HTERT RPE-1 (cell line): Measurements from ENCODE around the gene NTNG1.
"Not testable (repeated sequence)": the region's sequence is repeated elsewhere in the genome, so short reads cannot be mapped to it uniquely, and the experiment has no call there.

Experiments
- in situ Hi-C: fragments of 300-500 bp; cut with MboI; formaldehyde crosslinking; loops from 4 replicates; pipeline ENCODE4 v1.14.3; 2020; ENCODE audit warnings: low sequenced_read_pairs

The NTNG1 gene

DNA sequence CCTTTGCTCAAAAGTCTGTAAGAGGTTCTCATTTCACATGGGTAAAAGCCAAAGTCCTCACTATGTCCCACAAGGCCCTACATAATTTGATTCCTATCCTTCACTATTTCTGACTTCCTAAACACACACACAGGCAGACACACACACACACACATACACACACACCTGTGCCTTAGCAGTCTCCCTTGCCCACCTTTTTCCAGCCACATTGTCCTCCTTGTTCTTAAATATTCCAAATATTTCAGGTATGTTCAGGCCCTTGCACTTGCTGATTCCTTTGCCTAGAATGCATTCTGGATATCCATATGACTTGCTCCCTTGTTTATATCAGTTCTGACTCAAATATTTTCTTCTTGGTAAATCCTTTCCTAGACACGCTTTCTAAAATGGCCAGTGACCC, 54.6 kb downstream of the NTNG1 start:
- in situ Hi-C loops, result no loop called here

DNA sequence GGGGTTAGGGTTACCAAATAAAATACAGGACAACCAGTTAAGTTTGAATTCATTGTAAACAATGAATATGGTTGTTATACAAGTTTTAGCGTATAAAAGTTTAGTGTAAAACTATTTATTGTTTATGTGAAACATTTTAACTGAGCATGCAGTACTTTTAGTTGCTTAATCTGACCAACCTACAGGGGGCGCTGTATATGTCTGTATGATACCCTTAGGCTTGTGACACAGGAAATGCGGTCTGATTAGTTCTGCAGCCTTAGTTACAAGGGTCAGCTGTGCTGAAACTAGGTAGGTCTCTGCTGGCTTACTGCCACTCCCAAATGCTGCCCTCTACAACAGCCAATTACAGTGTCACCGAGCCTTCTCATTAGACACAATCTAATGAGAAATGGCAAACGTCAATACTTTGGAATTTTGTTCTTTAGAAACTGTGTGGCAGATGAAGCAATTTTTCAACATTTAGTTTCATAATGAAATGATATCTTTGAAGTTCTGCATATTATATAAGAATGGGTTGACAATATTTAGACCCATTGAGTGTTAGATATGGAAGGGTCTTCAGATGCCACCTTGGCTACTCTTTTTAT, 56.2 kb downstream of the NTNG1 start:
- in situ Hi-C loops, result no loop called here

DNA sequence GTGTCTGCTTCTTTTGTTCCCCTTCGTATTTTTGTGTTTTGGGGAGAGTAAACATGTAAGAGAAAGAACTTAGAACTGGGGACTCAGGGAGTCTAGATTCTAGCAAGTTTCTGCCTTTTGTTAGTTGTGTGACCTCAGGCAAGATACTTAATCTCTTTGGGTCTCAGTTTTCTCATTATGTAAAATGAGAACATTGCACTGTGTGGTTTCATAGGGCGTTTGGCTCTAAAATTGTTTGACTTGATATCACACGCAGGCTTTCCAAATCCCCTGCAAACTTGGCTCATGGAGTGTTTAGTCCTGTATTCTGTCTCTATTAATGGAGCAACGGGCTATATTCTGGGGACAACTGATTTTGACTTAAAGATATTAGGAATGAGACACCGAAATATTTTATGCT, 57.7 kb downstream of the NTNG1 start:
- in situ Hi-C loops, result no loop called here

DNA sequence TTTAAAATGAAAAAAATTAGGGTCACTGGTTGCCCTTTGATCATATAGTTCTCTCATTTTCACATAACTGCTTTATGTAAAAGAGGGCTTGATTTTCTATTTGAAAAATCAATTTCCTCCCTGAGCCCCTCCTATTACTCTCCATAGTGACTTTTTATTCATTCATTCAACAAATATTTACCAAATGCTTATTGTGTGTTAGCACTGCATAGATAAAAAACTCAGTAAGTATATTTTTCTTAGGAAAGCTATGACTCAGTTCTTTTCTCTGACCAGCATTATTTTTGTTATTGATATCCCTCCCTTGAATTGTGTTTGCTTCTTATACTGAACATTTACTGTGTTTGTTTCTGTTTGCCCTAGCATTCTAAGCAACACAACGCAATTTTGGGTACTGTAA, 59.8 kb downstream of the NTNG1 start:
- in situ Hi-C loops, result no loop called here

DNA sequence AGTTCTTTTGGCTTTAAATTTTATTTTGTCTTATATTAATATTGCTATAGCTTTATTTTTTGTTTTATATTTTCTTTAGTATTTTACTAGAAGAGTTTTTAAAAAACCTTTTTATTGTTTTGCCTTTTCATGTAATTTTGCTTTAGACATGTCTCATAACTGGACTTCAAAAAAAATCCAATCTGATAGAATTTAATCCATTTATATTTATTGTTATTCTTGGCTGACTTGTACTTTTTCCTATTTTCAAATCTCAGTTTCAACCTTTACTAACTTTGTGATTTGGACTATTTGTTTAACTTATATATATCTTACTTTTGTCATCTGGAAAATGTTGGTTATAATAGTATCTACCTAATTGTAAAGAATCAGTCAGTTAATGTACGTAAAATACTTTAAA, 61.2 kb downstream of the NTNG1 start:
- in situ Hi-C loops, result no loop called here

DNA sequence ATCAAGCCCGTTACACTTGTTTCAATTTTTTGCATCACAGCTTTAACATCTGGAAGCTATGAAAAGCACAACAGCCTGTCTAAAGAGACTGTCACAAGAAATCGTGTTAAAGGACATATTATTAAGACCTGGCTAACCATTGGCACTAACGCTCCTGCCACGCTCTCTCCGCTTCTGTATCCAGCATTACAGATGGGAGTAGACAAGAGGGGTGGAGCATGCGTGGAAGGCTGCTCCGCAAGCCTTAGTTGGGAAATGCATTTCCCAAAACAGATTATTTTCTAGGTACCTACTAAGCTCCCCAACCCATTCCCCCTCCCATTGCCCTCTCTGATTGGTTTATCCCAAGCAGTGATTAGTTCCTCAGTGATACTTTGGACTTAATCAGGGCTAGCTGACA, 72.4 kb downstream of the NTNG1 start:
- in situ Hi-C loops, result no loop called here

DNA sequence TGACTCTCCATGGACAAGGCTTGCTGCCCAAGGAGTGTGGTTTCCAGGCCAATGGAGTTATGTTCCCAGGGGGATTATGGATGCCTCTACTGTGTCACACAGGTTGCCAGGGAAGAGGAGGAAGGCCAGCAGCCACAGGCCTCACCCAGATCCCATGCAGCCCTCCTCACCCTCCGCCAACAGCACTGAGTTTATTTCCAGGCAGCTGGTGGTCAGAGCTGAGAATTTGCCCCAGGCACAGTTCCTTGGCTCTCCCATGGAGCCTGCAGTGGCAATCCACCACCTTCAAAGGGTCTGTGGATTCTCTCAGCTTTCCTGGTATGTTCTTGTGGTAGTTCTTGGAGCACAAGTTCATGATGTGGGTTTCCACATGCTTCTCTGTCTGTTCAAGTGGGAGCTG, 79.2 kb downstream of the NTNG1 start:
- in situ Hi-C loops, result no loop called here

DNA sequence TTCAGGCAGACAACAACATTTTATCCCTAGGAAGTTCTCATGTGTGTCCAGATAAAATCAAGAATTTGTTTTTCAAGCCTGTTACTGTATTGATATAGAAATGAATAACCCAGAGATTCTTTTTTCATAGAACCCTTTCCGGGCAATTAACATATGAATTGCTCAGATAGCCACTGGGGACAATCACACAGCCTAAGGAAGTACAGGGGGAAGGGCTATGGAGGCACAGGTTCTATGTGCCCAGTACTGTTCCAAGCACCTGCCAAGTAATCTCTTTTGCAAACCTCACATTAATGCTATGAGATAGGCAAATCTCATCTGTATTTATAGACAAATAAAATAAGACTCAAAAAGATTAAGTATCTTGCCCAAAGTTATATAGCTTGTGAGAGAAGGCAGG, 84.9 kb downstream of the NTNG1 start:
- in situ Hi-C loops, result no loop called here

DNA sequence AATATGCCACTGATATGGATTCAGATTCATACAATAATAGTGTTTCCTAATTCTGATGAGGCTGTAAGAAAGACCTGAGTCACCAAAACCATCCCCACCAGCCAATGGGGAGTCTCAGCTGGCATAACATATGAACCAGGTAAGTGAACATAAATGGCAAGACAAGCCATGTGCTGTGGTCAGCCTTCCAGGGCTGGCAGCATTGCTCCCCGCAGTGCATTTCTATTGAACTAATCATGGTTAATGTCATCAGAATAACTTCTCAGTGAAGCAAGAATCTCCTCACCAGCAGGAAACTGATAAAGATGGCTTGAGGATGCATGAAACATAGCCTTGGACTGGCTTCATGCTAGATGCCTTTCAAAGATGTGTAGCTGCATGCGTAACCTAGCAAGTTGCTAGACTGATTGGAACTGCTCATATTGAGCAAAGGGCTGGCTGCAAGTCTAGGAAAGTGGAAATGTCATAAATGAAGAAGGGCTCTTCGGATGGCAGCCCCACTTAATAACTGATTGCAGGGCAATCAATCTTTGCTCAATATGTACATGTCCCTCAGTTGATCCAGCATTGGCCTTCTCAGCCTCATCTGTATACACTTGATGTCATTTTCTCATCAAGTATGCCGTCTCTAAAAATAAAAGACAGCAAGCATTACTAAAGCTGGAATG, 88.0 kb downstream of the NTNG1 start:
- in situ Hi-C loops, result no loop called here

DNA sequence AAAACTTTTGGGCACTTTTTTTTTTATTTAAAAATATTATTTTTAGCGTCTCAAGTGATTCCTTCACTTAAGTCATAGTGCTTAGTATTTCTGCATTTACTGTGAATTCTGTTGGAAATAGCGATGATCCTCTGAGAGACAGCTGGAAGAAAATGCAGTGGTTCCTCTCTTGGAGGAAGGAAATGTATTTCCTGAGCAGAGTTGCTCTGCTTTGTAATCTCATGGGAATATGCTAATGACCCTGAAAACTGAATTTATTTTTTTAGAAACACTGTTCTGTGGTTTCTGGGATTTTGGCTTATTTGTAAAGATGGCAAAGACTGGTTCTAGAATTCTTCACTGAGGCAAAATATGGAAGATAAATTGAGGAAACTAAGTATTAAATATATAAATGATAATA, 88.9 kb downstream of the NTNG1 start:
- in situ Hi-C loops, result no loop called here

DNA sequence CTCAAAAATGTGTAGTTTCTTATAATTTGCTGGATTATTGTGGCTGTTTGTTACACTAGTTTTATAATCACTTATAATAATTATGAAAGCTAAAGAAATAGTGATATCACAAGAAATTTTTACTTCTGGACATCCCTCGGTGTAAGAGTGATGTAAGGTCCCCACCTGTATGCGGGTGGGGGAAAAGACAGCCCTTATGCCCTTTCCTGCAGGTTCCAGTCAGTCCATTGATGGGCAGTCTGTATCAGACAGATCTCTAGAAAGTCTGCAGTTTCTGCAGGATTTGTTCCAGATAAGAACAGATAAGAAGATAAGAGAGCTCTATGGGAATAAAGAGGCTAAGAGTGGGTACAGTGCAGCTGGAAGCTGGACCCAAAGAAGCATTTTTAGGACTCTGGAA, 89.3 kb downstream of the NTNG1 start:
- in situ Hi-C loops, result no loop called here

DNA sequence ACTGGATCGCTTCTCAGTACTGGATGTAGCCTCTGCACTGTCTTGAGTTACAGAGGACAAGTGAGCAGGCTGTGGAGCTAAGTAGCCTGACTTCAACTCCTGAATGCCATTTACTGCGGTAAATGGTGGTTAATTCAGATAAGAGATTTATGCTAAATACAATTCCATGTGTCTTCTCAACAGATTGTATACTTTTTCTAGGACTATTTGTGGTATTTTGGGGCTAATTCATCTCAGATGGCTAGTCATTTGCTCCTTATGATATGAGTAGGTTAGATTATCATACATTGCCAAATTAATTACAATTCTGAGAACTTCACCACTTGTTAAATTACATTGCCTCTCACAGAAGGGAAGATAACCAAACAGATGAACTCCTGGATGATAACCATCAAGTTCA, 90.5 kb downstream of the NTNG1 start:
- in situ Hi-C loops, result no loop called here

DNA sequence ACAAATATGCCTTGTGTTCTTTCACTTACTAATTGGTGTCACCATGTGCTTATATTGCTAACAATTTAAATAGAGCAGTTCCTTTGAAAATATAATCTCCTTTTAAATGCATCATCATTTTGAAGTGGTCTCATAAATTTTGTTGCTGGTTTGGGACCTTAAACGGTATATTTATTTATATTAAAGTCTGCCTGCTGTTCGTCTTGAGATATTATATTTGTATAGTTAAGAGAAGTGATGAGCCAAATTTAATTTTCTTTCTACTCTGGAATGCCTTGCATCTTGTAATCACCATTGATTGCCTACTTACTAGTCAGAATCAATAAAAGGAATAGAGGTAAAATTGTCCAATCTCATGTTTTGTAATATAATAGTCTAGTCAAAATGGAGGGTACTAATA, 91.6 kb downstream of the NTNG1 start:
- in situ Hi-C loops, result no loop called here

DNA sequence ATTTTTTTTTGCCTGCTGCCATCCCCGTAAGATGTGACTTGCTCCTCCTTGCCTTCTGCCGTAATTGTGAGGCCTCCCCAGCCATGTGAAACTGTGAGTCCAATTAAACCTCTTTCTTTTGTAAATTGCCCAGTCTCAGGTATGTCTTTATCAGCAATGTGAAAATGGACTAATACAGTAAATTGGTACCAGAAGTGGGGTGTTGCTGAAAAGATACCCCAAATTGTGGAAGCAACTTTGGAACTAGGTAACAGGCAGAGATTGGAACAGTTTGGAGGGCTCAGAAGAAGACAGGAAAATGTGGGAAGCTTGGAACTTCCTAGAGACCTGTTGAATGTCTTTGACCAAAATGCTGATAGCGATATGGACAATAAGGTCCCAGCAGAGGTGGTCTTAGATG, 95.9 kb downstream of the NTNG1 start:
- in situ Hi-C loops, result not testable (repeated sequence)

DNA sequence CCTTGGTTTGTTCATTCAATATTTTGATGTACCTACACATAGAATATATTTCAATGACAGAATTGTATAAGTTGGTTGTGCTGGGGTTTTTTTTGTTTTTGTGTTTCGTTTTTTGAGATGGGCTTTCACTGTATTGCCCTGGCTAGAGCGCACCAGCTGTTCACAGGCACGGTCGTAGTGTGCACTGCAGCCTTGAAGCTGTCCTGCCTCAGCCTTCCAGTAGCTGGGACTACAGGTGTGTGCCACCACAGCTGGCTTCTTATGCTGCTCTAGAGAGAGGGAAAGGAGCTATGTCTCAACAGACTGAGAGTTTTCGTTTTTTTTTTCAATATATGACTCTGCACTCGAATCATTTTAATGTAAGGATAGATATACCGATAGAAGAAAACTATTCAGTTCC, 102.6 kb downstream of the NTNG1 start:
- in situ Hi-C loops, result no loop called here

DNA sequence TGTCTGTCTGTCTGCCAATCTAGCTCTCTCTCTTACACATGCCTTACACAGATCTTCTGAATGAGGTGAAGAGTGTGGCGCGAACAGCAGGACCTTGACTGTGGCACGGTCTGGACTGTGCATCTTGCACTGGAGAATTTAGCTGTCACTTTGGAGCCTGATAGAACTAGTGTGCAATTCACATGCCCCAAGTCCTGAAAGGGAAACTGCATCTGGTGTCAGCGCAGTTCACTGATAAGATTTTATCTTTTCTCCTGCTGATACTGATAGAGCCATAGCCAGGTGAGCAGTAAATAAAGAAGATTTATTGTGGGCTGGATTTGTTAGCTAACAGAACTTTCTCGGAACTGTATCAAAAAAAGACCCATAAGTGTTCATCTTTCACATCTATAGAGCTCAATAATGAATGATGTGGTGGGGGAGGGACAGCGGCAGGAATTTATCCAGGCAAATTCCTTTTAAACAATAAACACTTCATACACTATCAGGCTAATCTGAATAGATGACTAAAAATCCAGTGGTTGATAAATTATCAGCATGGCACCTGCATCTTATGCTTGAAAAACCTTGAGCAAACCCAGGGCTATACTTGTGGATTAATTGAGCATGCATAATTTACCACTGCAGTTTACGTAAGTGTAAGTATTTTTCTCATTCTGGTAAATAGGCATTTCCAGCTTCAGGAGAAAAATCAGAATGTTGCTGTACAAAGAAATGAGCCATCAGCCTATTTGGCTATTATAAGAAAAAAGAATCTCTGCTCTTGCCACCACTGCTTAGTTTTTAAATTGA, 104.1 kb downstream of the NTNG1 start:
- in situ Hi-C loops, result no loop called here

DNA sequence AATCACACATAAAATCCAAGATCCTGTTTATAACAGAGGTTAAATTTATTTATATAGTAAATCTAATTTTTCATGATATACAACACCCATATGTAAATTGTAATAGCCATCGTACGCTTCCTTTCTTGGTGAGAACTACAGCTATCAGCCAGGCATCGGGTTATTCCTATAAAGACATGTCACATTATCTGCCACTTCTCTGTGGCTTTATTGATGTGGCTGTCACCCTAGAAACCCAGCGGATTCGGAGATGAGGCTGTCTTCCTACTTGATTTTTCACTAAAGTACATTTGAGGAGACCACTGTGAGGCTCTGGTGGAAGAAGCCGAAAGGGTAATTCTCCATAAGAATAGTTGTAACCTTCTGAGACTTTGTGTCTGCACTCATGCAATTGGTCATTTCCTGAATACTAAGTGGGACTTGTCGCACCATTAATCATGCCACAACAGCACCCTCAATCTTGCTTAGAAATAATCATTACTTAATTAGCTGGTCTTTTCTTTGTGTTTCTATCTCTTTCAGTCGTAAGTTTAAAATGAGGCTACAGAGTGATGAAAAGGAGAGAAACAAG, 106.0 kb downstream of the NTNG1 start:
- in situ Hi-C loops, result no loop called here

DNA sequence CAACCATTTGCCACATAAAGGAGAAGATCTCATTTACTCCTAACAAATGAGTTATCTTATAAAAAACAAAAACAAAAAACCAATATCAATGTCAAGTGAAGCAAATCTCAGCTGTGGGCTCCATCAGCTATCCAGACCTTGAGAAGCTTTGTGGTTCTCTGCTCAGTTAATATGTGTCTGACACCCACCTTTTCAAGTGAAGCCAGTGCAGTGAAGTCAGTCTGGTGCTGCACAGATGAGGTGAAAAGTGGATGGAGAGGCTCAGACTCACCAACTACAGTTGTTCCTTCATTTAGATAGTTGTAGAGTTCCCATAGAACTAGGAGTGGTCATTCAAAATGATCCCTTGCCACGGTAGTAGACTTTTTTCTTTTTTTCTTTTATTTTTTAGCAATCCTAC, 106.8 kb downstream of the NTNG1 start:
- in situ Hi-C loops, result no loop called here

DNA sequence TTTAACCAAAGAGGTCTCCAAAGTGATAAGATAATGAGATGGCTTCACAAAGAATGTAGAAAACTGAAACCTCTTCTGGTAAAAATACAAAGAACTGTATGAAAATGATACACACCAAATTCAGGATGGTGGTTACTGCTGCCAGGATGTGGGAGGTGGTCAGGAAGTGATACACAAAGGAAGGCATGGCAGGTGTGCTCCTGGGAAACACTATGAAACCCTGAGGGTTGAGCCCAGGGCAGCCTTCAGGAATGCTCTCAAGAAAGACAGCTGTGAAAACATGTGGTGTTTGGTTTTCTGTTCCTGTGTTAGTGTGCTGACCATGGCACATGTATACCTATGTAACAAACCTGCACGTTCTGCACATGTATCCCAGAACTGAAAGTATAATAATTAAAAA, 109.3 kb downstream of the NTNG1 start:
- in situ Hi-C loops, result no loop called here

DNA sequence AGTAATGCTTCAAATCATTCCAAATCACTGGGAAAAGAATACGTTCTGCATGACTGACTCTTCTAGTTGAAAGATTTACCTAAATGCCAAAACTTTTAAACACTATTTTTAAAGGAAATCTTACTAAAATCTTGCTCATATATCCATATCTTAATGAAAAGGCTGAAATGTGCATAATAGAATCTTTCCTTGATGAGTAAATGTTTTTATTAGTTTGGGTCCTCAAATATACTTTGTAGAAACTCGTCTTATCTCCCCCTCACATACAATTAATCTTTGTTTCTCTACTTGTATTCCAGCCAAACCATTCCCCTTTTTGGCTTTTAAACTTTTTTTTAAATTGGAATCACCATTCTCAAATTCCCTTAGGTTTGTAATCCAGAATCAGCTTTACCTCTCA, 110.2 kb downstream of the NTNG1 start:
- in situ Hi-C loops, result no loop called here

DNA sequence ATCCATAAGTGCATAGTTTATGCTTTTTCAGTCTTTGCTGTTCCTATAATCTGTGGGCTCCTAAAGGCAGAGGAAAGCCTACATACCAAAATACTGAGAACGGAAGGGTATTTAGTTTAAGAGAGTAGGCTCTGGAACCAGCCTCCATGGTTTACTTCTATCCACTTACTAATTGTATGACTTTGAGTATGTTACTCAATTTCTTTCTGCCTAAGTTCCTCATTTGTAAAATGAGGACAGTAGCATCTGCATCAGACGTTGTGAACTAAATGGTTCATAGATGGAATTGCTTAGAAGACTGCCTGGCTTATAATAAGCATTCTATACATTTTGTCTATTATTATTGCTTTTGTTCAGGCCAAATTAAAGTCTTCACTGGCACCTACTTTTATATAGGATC, 111.0 kb downstream of the NTNG1 start:
- in situ Hi-C loops, result no loop called here

DNA sequence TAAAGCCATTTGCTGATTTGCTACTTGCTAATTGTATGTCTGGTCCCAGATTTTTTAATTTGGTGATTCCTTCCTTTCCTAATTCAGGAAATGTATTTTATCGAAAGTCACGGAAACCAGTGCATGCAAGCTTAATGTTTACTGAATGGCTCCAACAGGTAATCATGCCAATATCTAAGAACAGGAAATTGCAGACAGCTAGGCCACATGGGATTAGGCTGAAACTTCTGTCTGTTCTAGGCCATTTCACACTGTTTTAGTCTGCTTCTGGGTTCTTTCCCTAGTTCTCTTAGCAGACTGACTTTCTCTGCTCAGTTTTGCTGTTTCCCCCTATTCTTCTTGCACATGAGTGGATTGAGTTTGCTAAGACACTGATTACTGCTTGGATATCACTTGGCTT, 111.4 kb downstream of the NTNG1 start:
- in situ Hi-C loops, result no loop called here
